HepG2 (cell line): Measurements from ENCODE around the gene POFUT2. TPM values are rescaled to one million over a fixed set of nuclear protein-coding genes. Genes with fewer than 3 reads are reported as not detected.

Experiments
- FLYWCH1 ChIP-seq: sonication (generic); formaldehyde crosslinking; IDR thresholded peaks from 2 replicates; pipeline ENCODE4 v1.8.1; 2023; ENCODE audit warnings: mild to moderate bottlenecking, missing genetic modification reagents
- HNRNPL ChIP-seq: fragments of 200-400 bp; formaldehyde crosslinking; IDR thresholded peaks from 2 replicates; pipeline ENCODE4 v1.6.1; 2017; ENCODE audit warnings: mild to moderate bottlenecking, low read depth, low read length
- IRF2 ChIP-seq: IDR thresholded peaks from 2 replicates; pipeline ENCODE4 v1.6.1; 2018; ENCODE audit warnings: missing genetic modification reagents, missing compliant biosample characterization
- JDP2 ChIP-seq: sonication (generic); formaldehyde crosslinking; IDR thresholded peaks from 2 replicates; pipeline ENCODE4 v1.8.1; 2022; ENCODE audit warnings: missing genetic modification reagents, borderline replicate concordance
- NFE2 ChIP-seq: sonication (generic); formaldehyde crosslinking; IDR thresholded peaks from 2 replicates; pipeline ENCODE4 v1.4.0; 2020; ENCODE audit warnings: missing genetic modification reagents
- NFIC ChIP-seq: IDR thresholded peaks from 2 replicates; pipeline ENCODE4 v1.6.1; 2012; ENCODE audit warnings: mild to moderate bottlenecking, low read length, inconsistent platforms
- NKX3-1 ChIP-seq: sonication (generic); formaldehyde crosslinking; IDR thresholded peaks from 2 replicates; pipeline ENCODE4 v1.5.0; 2020; ENCODE audit warnings: missing genetic modification reagents
- PAF1 ChIP-seq: IDR thresholded peaks from 2 replicates; pipeline ENCODE4 v1.6.1; 2016; ENCODE audit warnings: missing genetic modification reagents, missing compliant biosample characterization
- PCBP2 ChIP-seq: fragments of 200-400 bp; formaldehyde crosslinking; optimal IDR thresholded peaks from 2 replicates; pipeline ENCODE3; 2018; ENCODE audit warnings: low read length, low read depth; ENCODE audit not compliant: poor library complexity, severe bottlenecking
- POGZ ChIP-seq: sonication (generic); formaldehyde crosslinking; IDR thresholded peaks from 2 replicates; pipeline ENCODE4 v1.4.0; 2020; ENCODE audit warnings: mild to moderate bottlenecking, missing genetic modification reagents
- POLR2A ChIP-seq, 2 experiments: IDR thresholded peaks; 2 replicates each; pipeline ENCODE4 v1.6.1; 2011; ENCODE audit warnings: low read depth in 2 of 2, low read length in 2 of 2, mild to moderate bottlenecking in 1 of 2, moderate library complexity in 1 of 2; ENCODE audit not compliant: insufficient read depth in 1 of 2
- RFXANK ChIP-seq: IDR thresholded peaks from 2 replicates; pipeline ENCODE4 v1.6.1; 2016
- SIN3B ChIP-seq: fragments of 150-350 bp; IDR thresholded peaks from 2 replicates; pipeline ENCODE4 v1.6.1; 2014; ENCODE audit warnings: low read length
- SNAPC2 ChIP-seq: sonication (generic); formaldehyde crosslinking; IDR thresholded peaks from 2 replicates; pipeline ENCODE4 v1.8.1; 2022; ENCODE audit warnings: mild to moderate bottlenecking, missing genetic modification reagents
- TEAD3 ChIP-seq: optimal IDR thresholded peaks from 2 replicates; pipeline ENCODE3; 2016; ENCODE audit warnings: borderline replicate concordance
- ZBTB1 ChIP-seq: sonication (generic); formaldehyde crosslinking; IDR thresholded peaks from 2 replicates; pipeline ENCODE4 v1.4.0; 2020; ENCODE audit warnings: missing genetic modification reagents, borderline replicate concordance
- ZKSCAN8 ChIP-seq: IDR thresholded peaks from 2 replicates; pipeline ENCODE4 v1.6.1; 2016; ENCODE audit warnings: borderline replicate concordance, missing genetic modification reagents, missing compliant biosample characterization
- ZNF12 ChIP-seq: sonication (generic); formaldehyde crosslinking; IDR thresholded peaks from 2 replicates; pipeline ENCODE4 v1.5.0; 2020; ENCODE audit warnings: missing genetic modification reagents
- ZNF232 ChIP-seq: sonication (generic); formaldehyde crosslinking; IDR thresholded peaks from 2 replicates; pipeline ENCODE4 v1.4.0; 2020; ENCODE audit warnings: missing genetic modification reagents, borderline replicate concordance
- ZNF546 ChIP-seq: sonication (generic); formaldehyde crosslinking; conservative IDR thresholded peaks from 2 replicates; pipeline ENCODE4 v1.8.1; 2023; ENCODE audit warnings: mild to moderate bottlenecking, missing genetic modification reagents
- polyA plus RNA-seq, 8 experiments: library from polyadenylated mRNA; depleted of rRNA in 3 of 8; stranded (reverse) in 7 of 8; unstranded in 1 of 8; fragments of >200 nt; fragmentation: Illumina TruSeq in 4 of 8; extraction: Trizol in 4 of 8; gene quantifications; 2 replicates each; pipeline versions ENCODE4 v1.2.1 to v1.2.3, GENCODE V29; 2011 to 2016; ENCODE audit warnings: low read depth in 4 of 8, missing spikeins in 1 of 8, mixed read lengths in 1 of 8; ENCODE audit not compliant: insufficient read depth in 1 of 8
- total RNA-seq, 5 experiments: library from RNA; depleted of rRNA; stranded (reverse); fragments of >200 nt; fragmentation: Illumina TruSeq; extraction: Trizol; gene quantifications; 2 replicates each; pipeline ENCODE4 v1.2.3, GENCODE V29; 2016; ENCODE audit warnings: low read depth in 1 of 5
- TF ChIP-seq, protein P1 (sequence below): IDR thresholded peaks from 2 replicates; pipeline ENCODE4 v1.6.1; 2016; ENCODE audit warnings: control low read depth
- TF ChIP-seq, protein P2 (sequence below): sonication (generic); formaldehyde crosslinking; IDR thresholded peaks from 2 replicates; pipeline ENCODE4 v1.4.0; 2020; ENCODE audit warnings: missing genetic modification reagents, low read depth, mild to moderate bottlenecking, borderline replicate concordance
- TF ChIP-seq, protein P3 (sequence below): sonication (generic); formaldehyde crosslinking; IDR thresholded peaks from 2 replicates; pipeline ENCODE4 v1.8.1; 2023; ENCODE audit warnings: mild to moderate bottlenecking, moderate library complexity, missing genetic modification reagents
- TF ChIP-seq, protein P4 (sequence below): conservative IDR thresholded peaks from 2 replicates; pipeline ENCODE4 v1.6.1; 2018; ENCODE audit warnings: missing genetic modification reagents

Gene POFUT2
- total and polyA plus RNA-seq, 2 of the 13 experiments (the other 11 are each of a cell fraction or from before 2014, with no cell fraction given): 22.8 to 24.0 TPM

DNA sequence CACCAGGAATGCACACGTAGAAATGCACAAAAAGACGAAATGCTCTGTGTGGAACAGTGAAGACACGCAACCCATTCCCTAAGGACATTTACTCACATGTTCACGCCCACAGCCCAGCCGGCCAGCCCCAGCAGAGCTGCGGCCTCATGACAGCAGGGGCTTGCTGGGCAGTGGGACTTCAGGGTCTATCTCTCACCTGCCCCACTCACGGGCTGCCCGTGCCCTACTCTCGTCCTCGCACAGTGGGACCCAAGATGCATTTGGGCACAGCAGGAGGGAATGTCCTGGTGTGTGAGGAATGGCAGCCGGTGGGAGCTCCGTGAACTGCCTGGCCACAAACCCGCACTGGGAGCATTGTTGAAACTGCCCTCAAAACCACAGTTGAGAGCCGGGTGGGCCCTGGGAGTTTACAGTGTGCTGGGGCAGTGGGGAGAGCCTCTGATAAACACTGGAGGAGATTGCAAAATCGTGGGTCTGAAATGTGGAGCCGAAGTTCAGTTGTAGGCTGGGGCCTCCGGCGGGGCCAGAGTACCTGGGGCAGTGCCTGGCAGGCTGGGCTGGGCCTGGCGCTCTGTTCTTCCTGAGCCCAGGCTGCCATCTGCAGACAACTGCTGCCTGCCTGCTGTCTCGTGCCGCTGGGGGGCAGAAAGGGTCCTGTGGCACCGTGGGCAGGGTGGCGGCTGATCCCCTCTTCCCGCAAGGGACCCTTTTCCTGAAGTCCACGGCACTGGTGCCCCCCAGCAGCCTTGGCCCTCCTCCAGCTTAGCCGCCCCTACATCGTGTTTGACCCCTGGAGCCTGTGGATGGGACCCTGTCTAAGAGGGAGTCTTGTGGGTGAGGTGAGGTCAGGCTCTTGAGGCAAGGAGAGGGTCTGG, 20.7 kb upstream of the POFUT2 start (continued):
- TF ChIP-seq ZNF546 (CRISPR knock-in tag) (no peak; the same call in 1 of the 2 replicates), POGZ (CRISPR knock-in tag) (peak; percentile 71), ZKSCAN8 (CRISPR knock-in tag) (no peak; the same call in 1 of the 2 replicates), PCBP2 (no peak), POLR2A (IDR thresholded peaks at IDR 0.05; ENCODE audit: insufficient read depth in 1 of 2, low read depth in 2 of 2, low read length in 2 of 2) (peak in 1 of 2 experiments; percentile 71; a peak in 2 of 4 replicates), ZBTB1 (no peak), SIN3B (no peak), NFIC (no peak; the same call in 1 of the 2 replicates), ZNF12 (no peak; the same call in 1 of the 2 replicates), PAF1 (CRISPR knock-in tag) (no peak), FLYWCH1 (CRISPR knock-in tag) (no peak), RFXANK (CRISPR knock-in tag) (no peak), NFE2 (CRISPR knock-in tag) (no peak), JDP2 (CRISPR knock-in tag) (no peak), IRF2 (CRISPR knock-in tag) (peak; percentile 75; the same call in 1 of the 2 replicates), ZNF232 (peak; percentile 84; the same call in 1 of the 2 replicates), NKX3-1 (CRISPR knock-in tag) (no peak), HNRNPL (peak; percentile 99), SNAPC2 (CRISPR knock-in tag) (no peak), TEAD3 (CRISPR knock-in tag) (peak; percentile 60)
- TF ChIP-seq, protein P1, sequence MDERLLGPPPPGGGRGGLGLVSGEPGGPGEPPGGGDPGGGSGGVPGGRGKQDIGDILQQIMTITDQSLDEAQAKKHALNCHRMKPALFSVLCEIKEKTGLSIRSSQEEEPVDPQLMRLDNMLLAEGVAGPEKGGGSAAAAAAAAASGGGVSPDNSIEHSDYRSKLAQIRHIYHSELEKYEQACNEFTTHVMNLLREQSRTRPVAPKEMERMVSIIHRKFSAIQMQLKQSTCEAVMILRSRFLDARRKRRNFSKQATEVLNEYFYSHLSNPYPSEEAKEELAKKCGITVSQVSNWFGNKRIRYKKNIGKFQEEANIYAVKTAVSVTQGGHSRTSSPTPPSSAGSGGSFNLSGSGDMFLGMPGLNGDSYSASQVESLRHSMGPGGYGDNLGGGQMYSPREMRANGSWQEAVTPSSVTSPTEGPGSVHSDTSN (CRISPR knock-in tag): no peak
- TF ChIP-seq, protein P2, sequence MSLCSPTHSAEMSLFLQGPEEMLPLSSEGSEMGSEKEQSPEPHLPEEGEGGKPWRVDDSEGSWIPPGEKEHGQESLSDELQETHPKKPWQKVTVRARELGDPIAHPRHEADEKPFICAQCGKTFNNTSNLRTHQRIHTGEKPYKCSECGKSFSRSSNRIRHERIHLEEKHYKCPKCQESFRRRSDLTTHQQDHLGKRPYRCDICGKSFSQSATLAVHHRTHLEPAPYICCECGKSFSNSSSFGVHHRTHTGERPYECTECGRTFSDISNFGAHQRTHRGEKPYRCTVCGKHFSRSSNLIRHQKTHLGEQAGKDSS (CRISPR knock-in tag): peak; percentile 60
- TF ChIP-seq, protein P3, sequence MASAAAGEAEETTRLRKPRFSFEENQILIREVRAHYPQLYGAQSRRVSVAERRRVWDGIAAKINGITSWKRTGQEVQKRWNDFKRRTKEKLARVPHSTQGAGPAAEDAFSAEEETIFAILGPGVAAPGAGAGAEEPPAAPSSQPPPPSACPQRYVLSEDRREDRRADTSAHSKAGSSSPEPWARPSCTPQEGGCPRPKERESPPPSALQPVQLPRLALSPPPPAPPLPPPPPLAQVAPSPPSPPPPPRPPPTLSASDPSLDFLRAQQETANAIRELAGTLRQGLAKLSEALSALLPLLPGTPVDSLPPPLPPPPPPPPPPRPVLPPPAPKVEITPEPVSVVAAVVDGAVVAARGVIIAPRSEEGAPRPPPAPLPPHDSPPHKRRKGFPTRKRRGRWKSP (CRISPR knock-in tag): peak; percentile 55; the same call in 1 of the 2 replicates
- TF ChIP-seq, protein P4, sequence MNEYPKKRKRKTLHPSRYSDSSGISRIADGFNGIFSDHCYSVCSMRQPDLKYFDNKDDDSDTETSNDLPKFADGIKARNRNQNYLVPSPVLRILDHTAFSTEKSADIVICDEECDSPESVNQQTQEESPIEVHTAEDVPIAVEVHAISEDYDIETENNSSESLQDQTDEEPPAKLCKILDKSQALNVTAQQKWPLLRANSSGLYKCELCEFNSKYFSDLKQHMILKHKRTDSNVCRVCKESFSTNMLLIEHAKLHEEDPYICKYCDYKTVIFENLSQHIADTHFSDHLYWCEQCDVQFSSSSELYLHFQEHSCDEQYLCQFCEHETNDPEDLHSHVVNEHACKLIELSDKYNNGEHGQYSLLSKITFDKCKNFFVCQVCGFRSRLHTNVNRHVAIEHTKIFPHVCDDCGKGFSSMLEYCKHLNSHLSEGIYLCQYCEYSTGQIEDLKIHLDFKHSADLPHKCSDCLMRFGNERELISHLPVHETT (CRISPR knock-in tag): no peak
